HFFc6 (cell line): ENCODE results near the gene PRADC1. TPM values are rescaled to one million over a fixed set of nuclear protein-coding genes. Genes with fewer than 3 reads are reported as not detected.

ENCODE experiments used
- DNase-seq: peaks from one replicate; pipeline ENCODE4 v3.0.0-alpha.2; 2018
- H3K27ac Mint-ChIP-seq: 2 replicates; pipeline ENCODE4 v1.8.0; 2020; ENCODE audit warnings: mild to moderate bottlenecking, mixed read lengths
- H3K27me3 Mint-ChIP-seq: 2 replicates; pipeline ENCODE4 v1.8.0; 2021; ENCODE audit warnings: mild to moderate bottlenecking, moderate library complexity, mixed read lengths; ENCODE audit not compliant: insufficient read depth
- H3K36me3 Mint-ChIP-seq: 2 replicates; pipeline ENCODE4 v1.8.0; 2021; ENCODE audit warnings: low read depth, mixed read lengths
- H3K4me1 Mint-ChIP-seq: 2 replicates; pipeline ENCODE4 v1.8.0; 2020; ENCODE audit warnings: low read depth, mixed read lengths
- H3K4me3 Mint-ChIP-seq: 2 replicates; pipeline ENCODE4 v1.8.0; 2020; ENCODE audit warnings: mild to moderate bottlenecking, moderate library complexity, mixed read lengths
- H3K9me3 Mint-ChIP-seq: 2 replicates; pipeline ENCODE4 v1.8.0; 2020; ENCODE audit warnings: mild to moderate bottlenecking, mixed read lengths
- CTCF ChIP-seq: fragments of 200-600 bp; sonication (generic); IDR thresholded peaks from 2 replicates; pipeline ENCODE4 v1.5.0; 2021; ENCODE audit warnings: antibody characterized with exemption, mild to moderate bottlenecking
- total RNA-seq, 6 experiments: library from RNA; stranded (reverse); fragmentation: NEBNext Ultra II Directional; extraction: Animal tissue kit (Norgen Biotek cat#: 25700); gene quantifications; 2 replicates in 1 of 6; 3 replicates in 5 of 6; pipeline ENCODE4 v1.2.3, GENCODE V29; 2021

The PRADC1 gene
- total RNA-seq, 6 experiments from 2014 or later, result 27.5 to 38.7 (median 31.7) TPM

- peaks cover 59% of the 10 kb centered on the region for H3K4me1 Mint-ChIP-seq
- H3K36me3 Mint-ChIP-seq, result peaks cover 21% of the 10 kb centered on the region
- TF ChIP-seq CTCF, result no peak
- H3K27me3 Mint-ChIP-seq, result no peaks in the 10 kb centered on the region
- no peaks in the 10 kb centered on the region for H3K9me3 Mint-ChIP-seq
- H3K27ac Mint-ChIP-seq, result no peak overlapping the region
- no peak for DNase-seq
- H3K4me3 Mint-ChIP-seq, result no peak overlapping the region
These were observed 5.9 kb upstream of the PRADC1 start for GRCh38 chr2:73238976-73239375.

GRCh38 chr2:73238149-73238548 lies 5.1 kb upstream of the PRADC1 start:
- peaks cover 20% of the 10 kb centered on the region for H3K36me3 Mint-ChIP-seq
- DNase-seq, result no peak

GRCh38 chr2:73237168-73237567 lies 4.1 kb upstream of the PRADC1 start:
- peaks cover 51% of the 10 kb centered on the region for H3K4me1 Mint-ChIP-seq
- no peak for DNase-seq
- H3K36me3 Mint-ChIP-seq, result peaks cover 14% of the 10 kb centered on the region
- no peak for TF ChIP-seq CTCF
- no peaks in the 10 kb centered on the region for H3K9me3 Mint-ChIP-seq
- peaks cover 1% of the 10 kb centered on the region; the same call in 1 of the 2 replicates for H3K27me3 Mint-ChIP-seq
- peak overlapping the region; percentile 2; the same call in 1 of the 2 replicates for H3K27ac Mint-ChIP-seq
- no peak overlapping the region for H3K4me3 Mint-ChIP-seq

More at GRCh38 chr2:73238149-73238548, 5.1 kb upstream of the PRADC1 start:
- H3K27me3 Mint-ChIP-seq, result peaks cover 1% of the 10 kb centered on the region; the same call in 1 of the 2 replicates
- TF ChIP-seq CTCF, result no peak
- peaks cover 52% of the 10 kb centered on the region for H3K4me1 Mint-ChIP-seq
- H3K27ac Mint-ChIP-seq, result peak overlapping the region; percentile 71
- H3K4me3 Mint-ChIP-seq, result no peak overlapping the region
- no peaks in the 10 kb centered on the region for H3K9me3 Mint-ChIP-seq

- peaks cover 2% of the 10 kb centered on the region; the same call in 1 of the 2 replicates for H3K27me3 Mint-ChIP-seq
- peaks cover 14% of the 10 kb centered on the region for H3K36me3 Mint-ChIP-seq
- H3K27ac Mint-ChIP-seq, result peak overlapping the region; percentile 96
- H3K4me3 Mint-ChIP-seq, result peak overlapping the region; percentile 100
- DNase-seq, result no peak
- TF ChIP-seq CTCF, result no peak
- H3K4me1 Mint-ChIP-seq, result peaks cover 52% of the 10 kb centered on the region
- H3K9me3 Mint-ChIP-seq, result no peaks in the 10 kb centered on the region
These were observed 2.4 kb upstream of the PRADC1 start for GRCh38 chr2:73235315-73236028.

- no peaks in the 10 kb centered on the region for H3K9me3 Mint-ChIP-seq
- peaks cover 3% of the 10 kb centered on the region; the same call in 1 of the 2 replicates for H3K27me3 Mint-ChIP-seq
- peaks cover 14% of the 10 kb centered on the region for H3K36me3 Mint-ChIP-seq
- no peak for TF ChIP-seq CTCF
- H3K4me1 Mint-ChIP-seq, result peaks cover 42% of the 10 kb centered on the region
- H3K4me3 Mint-ChIP-seq, result peak within 1 kb of the TSS; percentile 100
- peak within 1 kb of the TSS; percentile 96 for H3K27ac Mint-ChIP-seq
- peak; percentile 89 for DNase-seq
These were observed 1.1 kb upstream of the PRADC1 start, which contains the start of gene CCT7 for GRCh38 chr2:73233932-73234832. CCT7 (plus strand) TSS chr2:73234308; CDS start chr2:73234379, 71 bp downstream.
